ENCODE measurements around the gene STRN4. TPM values are rescaled to one million over a fixed set of nuclear protein-coding genes. Genes with fewer than 3 reads are reported as not detected.
"Not testable (repeated sequence)": the region's sequence is repeated elsewhere in the genome, so short reads cannot be mapped to it uniquely, and the experiment has no call there.

The STRN4 gene
- 68.2 and 108 TPM in 2 replicates for total RNA-seq

- peak in 1 of 2 donors; percentile 62 for DNase-seq (ENCODE audit: low read depth in 2 of 2)
These were observed at the start of gene STRN4 for GRCh38 chr19:46746281-46747057. Gene STRN4 (minus strand): TSS chr19:46746450. CDS start chr19:46746430, 20 bp downstream.

- no peak for DNase-seq (ENCODE audit: low read depth in 2 of 2)
These were observed 45.7 kb upstream of the STRN4 start for GRCh38 chr19:46791944-46792343.

- no peak for DNase-seq (ENCODE audit: low read depth in 2 of 2)
These were observed 43.1 kb upstream of the STRN4 start for GRCh38 chr19:46789371-46789770.

- DNase-seq (ENCODE audit: low read depth in 2 of 2) = no peak
These were observed 42.7 kb upstream of the STRN4 start for GRCh38 chr19:46788968-46789338.

- peak; percentile 80 to 96 for DNase-seq (ENCODE audit: low read depth in 2 of 2)
These were observed 42.2 kb upstream of the STRN4 start, which contains the start of gene SLC1A5 for GRCh38 chr19:46788262-46788967. Gene SLC1A5 (minus strand): TSS chr19:46788594. CDS start chr19:46787965, 629 bp downstream.

GRCh38 chr19:46787331-46788261 lies 41.3 kb upstream of the STRN4 start:
- DNase-seq (ENCODE audit: low read depth in 2 of 2) = peak in 1 of 2 donors; percentile 54

GRCh38 chr19:46787040-46787330 lies 40.7 kb upstream of the STRN4 start:
- no peak for DNase-seq (ENCODE audit: low read depth in 2 of 2)

- DNase-seq (ENCODE audit: low read depth in 2 of 2) = peak; percentile 29 to 82
These were observed 40.2 kb upstream of the STRN4 start for GRCh38 chr19:46786236-46787039.

- DNase-seq (ENCODE audit: low read depth in 2 of 2) = no peak
These were observed 39.7 kb upstream of the STRN4 start for GRCh38 chr19:46785980-46786235.

GRCh38 chr19:46785054-46785979 lies 39.1 kb upstream of the STRN4 start:
- DNase-seq (ENCODE audit: low read depth in 2 of 2) = no peak

GRCh38 chr19:46784262-46785053 lies 38.2 kb upstream of the STRN4 start:
- DNase-seq (ENCODE audit: low read depth in 2 of 2) = peak in 1 of 2 donors; percentile 80

- DNase-seq (ENCODE audit: low read depth in 2 of 2) = peak in 1 of 2 donors; percentile 28
These were observed 37.4 kb upstream of the STRN4 start for GRCh38 chr19:46783670-46784069.

GRCh38 chr19:46782355-46783019 lies 36.2 kb upstream of the STRN4 start:
- DNase-seq (ENCODE audit: low read depth in 2 of 2) = no peak

GRCh38 chr19:46777956-46778645 lies 31.9 kb upstream of the STRN4 start:
- not testable (repeated sequence) for DNase-seq (ENCODE audit: low read depth in 2 of 2)

GRCh38 chr19:46776927-46777911 lies 31.0 kb upstream of the STRN4 start:
- DNase-seq (ENCODE audit: low read depth in 2 of 2) = no peak

- no peak for DNase-seq (ENCODE audit: low read depth in 2 of 2)
These were observed 29.5 kb upstream of the STRN4 start for GRCh38 chr19:46775642-46776258.

GRCh38 chr19:46773018-46773399 lies 26.8 kb upstream of the STRN4 start:
- no peak for DNase-seq (ENCODE audit: low read depth in 2 of 2)

All from dermis microvascular lymphatic vessel endothelial cell (primary cell).